Measurements from ENCODE around the gene UBR7.
"Not testable (repeated sequence)": the region's sequence is repeated elsewhere in the genome, so short reads cannot be mapped to it uniquely, and the experiment has no call there.

UBR7 gene, protein sequence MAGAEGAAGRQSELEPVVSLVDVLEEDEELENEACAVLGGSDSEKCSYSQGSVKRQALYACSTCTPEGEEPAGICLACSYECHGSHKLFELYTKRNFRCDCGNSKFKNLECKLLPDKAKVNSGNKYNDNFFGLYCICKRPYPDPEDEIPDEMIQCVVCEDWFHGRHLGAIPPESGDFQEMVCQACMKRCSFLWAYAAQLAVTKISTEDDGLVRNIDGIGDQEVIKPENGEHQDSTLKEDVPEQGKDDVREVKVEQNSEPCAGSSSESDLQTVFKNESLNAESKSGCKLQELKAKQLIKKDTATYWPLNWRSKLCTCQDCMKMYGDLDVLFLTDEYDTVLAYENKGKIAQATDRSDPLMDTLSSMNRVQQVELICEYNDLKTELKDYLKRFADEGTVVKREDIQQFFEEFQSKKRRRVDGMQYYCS

DNA sequence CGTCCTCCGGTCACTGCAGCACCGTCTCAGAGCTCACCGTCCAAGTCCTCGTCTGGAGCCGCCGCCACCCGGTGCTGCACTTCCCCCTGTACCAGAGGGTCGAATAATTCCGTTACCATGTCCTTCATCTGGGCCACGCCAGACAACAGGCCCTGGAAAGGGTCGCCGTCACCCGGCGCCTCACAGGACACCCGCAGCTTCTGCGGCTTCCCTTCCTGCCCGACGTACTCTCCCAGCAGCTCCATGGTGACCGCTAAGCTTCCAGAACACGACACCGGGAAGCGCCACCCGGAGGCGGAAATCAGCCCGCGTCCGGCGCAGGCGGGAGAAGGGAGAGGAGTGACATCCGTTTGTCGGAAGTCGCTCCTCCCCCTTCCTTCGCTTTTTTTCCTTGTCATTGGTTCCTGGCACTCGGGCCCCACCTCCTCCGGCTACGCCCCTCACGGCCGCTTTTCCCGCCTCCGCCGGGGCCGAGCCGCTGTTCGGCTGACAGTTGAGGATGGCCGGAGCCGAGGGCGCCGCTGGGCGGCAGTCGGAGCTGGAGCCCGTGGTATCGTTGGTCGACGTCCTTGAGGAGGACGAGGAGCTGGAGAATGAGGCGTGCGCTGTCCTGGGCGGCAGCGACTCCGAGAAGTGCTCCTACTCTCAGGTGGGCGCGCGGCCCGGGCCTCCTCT lies at the start of gene UBR7, which contains the start of gene GON7:
Gene UBR7 (plus strand): TSS at position 464 of the 675 bp plus-strand sequence. CDS start 36 bp downstream, at position 500.
Gene GON7 (minus strand): TSS at position 273 of the 675 bp plus-strand sequence. CDS start 28 bp downstream, at position 245.
- DNase-seq (ENCODE audit: low spot score): peak; percentile 98

DNA sequence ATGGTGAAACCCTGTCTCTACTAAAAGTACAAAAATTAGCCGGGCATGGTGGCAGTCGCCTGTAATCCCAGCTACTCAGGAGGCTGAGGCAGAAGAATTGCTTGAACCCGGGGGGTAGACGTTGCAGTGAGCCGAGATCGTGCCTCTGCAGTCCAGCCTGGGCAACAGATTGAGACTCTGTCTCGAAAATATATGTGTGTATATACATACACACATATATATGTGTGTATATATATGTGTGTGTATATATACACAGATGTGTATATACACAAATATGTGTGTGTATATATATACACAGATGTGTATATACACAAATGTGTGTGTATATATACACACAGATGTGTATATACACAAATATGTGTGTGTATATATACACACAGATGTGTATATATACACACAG lies 48.7 kb upstream of the UBR7 start:
- DNase-seq (ENCODE audit: low spot score): not testable (repeated sequence)

DNA sequence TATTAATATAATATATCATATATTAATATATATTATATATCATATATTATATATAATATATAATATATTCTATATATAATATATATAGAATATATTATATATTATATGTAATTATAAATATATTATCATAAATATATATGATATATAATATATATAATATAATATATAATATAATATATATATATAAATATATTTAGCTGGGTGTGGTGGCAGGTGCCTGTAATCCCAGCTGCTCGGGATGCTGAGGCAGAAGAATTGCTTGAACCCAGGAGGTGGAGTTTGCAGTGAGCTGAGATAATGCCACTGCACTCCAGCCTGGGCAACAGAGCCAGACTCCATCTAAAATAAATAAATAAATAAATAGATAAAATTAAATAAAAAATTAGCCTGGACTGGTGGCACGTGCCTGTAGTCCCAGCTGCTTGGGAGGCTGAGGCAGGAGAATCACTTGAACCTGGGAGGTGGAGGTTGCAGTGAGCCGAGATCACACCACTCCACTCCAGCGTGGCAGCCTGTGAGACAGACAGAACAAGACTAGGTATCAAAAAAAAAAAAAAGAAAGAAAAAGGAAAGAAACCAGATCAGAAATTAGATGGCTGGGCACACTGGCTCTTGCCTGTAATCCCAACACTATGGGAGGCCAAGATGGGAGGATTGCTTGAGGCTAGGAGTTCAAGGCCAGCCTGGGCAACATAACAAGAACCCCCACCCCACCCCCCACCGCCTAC lies 47.3 kb upstream of the UBR7 start:
- not testable (repeated sequence) for DNase-seq (ENCODE audit: low spot score)

DNA sequence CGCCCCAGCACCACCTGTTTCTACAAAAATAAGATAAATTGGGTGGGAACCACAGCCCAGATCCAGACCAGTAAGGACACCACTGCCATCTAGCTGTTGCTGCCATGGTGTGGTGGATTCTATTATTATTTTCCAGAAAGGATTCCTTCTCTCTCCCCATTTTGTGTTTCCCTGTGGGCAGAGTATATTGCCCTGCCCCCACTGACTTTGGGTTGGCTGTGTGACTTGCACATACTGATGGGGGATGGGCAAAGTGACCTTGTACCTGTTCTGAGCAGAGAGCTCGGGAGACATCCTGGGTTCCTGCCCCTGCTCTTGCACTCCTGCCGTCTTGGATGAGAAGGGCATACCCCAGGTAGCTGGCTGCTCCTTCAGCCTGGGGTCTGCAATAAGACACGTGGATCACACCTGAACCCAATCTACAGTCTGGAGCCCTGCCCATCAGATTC lies 46.7 kb upstream of the UBR7 start:
- peak; percentile 43 for DNase-seq (ENCODE audit: low spot score)

DNA sequence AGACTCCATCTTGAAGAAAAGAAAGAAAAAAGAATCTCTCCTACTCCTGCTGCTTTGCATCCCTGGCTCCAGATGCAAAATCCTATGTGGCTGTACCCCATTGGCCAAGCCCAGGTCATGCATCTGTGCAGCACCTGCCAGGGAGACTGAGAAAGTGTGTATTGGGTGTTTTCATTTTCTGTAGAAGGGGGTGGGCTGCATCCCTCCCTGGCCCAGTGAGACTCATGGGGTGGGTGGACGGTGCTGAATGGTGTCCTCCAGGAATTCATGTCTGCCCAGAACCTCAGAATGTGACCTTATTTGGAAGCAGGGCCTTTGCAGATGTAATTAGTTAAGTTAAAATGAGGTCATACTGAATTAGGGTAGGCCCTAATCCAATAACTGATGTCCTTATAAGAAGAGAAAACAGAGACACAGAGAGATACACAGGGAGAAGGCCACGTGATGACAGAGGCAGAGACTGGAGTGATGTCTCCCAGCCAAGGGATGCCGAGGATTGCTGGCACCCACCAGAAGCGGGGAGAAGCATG lies 45.6 kb upstream of the UBR7 start:
- DNase-seq (ENCODE audit: low spot score): no peak

DNA sequence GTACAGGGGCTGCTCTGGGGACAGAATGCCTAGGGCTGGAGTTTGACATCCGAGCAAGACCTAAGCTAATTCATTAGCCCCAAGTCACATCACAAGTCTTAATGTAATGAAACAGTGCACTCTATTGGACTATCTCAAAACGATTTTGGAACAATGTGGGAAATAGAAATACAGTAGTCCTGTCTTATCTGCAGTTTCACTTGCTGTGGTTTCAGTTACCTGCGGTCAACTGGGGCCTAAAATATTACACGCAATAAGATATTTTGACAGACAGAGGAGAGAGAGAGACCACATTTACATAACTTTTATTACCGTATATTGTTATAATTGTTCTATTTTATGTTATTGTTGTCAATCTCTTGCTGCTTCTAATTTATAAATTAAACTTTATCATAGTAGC lies 43.5 kb upstream of the UBR7 start:
- no peak for DNase-seq (ENCODE audit: low spot score)

DNA sequence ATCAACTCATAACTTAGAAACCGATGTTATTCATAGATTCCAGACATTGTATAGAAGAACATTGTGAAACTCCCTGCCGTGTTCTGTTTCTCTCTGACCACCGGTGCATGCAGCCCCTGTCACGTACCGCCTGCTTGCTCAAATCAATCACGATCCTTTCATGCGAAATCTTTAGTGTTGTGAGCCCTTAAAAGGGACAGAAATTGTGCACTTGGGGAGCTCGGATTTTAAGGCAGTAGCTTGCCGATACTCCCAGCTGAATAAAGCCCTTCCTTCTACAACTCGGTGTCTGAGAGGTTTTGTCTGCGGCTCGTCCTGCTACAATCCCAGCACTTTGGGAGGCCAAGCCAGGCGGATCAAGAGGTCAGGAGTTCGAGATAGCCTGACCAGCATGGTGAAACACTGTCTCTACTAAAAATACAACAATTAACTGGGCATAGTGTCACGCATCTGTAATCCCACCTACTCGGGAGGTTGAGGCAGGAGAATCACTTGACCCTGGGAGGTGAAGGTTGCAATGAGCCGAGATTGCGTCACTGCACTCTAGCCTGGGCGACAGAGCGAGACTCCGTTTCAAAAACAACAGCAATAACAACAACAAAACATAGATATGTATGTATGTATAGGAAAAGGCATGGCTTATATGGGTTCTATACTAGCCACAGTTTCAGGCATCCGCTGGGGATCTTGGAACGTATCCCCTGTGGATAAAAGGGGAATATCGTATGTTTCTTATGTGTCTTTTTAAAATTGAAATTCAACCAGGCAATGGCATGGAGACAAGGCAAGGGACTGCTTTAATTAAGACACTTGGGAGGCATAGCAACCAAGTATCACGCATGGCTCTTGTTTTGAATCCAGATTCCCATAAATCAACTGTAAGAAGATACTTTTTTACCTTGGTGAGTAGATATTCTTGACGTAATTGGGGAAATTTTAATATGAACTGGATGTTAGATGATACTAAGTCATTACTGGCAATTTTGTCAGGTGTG lies 41.5 kb upstream of the UBR7 start:
- peak; percentile 72 for DNase-seq (ENCODE audit: low spot score)

DNA sequence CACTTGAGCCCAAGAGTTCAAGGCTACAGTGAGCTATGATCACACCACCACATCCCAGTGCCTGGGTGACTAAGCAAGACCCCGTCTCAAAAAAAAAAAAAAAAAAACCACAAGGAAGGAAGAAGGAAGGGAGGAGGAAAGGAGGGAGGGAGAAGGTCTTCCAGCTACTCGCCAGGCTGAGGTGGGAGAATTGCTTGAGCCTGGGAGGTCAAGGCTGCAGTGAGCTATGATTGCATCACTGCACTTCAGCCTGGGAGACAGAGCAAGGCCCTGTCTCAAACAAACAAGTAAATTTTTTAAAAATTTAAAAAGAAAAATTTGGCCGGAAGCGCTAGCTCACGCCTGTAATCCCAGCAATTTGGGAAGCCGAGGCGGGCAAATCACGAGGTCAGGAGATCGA lies 38.4 kb upstream of the UBR7 start:
- peak; percentile 21 for DNase-seq (ENCODE audit: low spot score)

DNA sequence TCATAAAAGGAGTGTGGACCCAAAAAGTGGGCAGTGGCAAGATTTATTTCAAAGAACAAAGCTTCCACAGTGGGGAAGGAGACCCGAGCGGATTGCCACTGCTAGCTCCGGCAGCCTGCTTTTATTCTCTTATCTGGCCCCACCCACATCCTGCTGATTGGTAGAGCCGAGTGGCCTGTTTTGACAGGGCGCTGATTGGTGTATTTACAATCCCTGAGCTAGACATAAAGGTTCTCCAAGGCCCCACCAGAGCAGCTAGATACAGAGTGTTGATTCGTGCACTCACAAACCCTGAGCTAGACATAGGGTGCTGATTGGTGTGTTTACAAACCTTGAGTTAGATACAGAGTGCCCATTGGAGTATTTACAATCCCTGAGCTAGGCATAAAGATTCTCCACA lies 37.4 kb upstream of the UBR7 start:
- not testable (repeated sequence) for DNase-seq (ENCODE audit: low spot score)

DNA sequence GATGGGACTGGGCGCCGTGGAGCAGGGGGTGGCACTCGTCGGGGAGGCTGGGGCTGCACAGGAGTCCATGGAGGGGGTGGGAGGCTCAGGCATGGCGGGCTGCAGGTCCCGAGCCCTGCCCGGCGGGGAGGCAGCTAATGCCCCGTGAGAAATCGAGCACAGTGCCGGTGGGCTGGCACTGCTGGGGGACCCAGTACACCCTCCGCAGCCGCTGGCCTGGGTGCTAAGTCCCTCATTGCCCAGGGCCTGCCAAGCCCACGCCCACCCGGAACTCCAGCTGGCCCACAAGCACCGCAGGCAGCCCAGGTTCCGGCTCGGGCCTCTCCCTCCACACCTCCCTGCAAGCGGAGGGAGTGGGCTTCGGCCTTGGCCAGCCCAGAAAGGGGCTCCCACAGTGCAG lies 36.9 kb upstream of the UBR7 start:
- not testable (repeated sequence) for DNase-seq (ENCODE audit: low spot score)

DNA sequence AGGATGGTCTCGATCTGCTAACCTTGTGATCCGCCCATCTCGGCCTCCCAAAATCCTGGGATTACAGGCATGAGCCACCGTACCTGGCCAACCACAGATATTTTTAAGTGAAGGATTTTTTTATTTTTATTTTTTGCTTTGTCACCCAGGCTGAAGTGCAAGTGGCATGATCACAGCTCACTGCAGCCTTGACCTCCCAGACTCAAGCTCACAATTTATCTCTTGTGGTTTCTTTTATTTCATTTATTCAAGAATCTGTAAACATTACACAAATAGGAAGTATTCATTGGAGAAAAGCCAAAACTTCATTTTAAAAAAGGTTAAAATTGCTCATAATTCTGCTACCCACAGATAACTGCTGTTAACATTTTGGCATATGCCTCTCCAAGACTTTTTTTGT lies 35.7 kb upstream of the UBR7 start:
- DNase-seq (ENCODE audit: low spot score): no peak

DNA sequence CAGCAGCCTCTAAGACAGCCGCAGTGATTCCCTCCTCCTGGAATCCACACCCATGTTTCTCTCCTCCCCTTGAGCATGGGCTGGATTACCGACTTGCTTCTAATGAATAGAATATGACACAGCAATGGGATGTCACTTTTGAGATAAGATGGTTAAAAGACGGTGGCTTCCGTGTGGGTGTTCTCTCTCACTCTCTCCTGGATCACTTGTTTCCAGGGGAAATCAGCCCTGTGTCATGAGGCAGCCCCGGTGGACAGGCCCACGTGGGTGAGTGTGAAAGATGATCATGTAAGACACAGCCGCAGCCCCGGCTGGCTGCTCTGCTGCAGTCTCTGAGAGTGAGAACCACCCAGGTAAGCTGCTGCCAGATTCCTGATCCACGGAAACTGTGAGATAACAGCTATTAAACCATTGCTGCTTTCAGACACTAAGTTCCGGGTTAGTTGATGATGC lies 33.1 kb upstream of the UBR7 start:
- DNase-seq (ENCODE audit: low spot score): peak; percentile 50

DNA sequence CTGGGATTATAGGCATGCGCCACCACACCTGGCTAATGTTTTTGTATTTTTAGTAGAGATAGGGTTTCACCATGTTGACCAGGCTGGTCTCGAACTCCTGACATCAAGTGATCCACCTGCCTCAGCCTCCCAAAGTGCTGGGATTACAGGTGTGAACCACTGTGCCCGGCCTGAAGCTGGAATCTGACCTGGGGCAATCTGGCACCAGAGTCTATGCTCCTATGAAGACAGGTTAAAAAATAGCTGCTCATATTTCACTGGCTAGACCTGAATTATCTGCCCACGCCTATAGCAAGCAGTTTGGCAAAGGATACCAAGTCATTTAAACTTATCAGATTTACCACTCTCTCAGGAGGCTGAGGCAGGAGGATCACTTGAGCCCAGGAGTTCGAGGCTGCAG lies 32.3 kb upstream of the UBR7 start:
- not testable (repeated sequence) for DNase-seq (ENCODE audit: low spot score)

DNA sequence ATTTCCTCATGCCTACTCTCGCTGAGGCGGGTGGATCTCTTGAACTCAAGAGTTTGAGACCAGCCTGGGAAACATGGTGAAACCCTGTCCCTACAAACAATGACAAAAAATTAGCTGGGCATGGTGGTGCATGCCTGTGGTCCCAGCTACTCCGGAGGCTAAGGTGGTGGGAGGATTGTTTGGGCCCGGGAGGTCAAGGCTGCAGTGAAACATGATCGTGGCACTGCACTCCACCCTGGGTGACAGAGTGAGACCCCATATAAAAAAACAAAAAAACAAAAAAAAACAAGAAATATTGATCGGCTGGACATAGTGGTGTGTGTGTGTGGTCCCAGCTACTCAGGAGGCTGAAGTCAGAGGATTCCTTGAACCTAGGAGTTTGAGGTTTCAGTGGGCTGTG lies 31.6 kb upstream of the UBR7 start:
- DNase-seq (ENCODE audit: low spot score): no peak

DNA sequence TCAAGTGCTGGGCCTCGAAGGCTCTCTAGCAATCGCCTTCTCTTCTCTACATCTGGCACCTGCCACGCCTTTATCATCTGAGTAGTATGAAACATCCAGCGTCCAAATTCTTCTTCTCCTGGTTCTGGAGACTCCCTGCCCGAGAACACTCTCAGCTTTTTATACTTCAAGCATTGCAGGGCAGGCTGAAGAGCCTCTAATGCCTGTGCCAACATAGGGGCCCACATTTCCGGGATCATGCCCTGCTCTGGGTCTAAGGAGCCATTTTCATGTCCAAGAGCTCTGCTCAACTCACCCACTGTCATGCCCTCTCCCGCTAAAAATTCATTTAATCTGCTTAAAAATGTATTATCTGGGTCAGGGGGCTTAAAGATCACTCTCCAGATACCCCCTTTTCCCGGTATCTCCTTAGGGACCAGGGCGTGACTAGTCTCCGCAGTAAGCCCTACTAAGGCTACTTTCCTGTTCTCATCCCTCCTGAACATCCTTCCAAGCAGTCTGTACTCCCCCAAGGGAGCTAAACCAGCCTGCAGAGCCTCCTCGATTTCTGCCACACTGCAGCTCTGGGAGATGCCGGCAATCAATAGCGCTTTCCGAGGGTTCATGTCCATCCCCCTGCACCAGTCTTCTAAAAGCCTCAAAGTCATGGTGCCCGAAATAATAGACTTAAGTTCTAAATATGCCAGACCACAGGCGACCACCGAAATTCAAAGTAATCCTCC lies 23.3 kb upstream of the UBR7 start:
- peak; percentile 8 for DNase-seq (ENCODE audit: low spot score)

DNA sequence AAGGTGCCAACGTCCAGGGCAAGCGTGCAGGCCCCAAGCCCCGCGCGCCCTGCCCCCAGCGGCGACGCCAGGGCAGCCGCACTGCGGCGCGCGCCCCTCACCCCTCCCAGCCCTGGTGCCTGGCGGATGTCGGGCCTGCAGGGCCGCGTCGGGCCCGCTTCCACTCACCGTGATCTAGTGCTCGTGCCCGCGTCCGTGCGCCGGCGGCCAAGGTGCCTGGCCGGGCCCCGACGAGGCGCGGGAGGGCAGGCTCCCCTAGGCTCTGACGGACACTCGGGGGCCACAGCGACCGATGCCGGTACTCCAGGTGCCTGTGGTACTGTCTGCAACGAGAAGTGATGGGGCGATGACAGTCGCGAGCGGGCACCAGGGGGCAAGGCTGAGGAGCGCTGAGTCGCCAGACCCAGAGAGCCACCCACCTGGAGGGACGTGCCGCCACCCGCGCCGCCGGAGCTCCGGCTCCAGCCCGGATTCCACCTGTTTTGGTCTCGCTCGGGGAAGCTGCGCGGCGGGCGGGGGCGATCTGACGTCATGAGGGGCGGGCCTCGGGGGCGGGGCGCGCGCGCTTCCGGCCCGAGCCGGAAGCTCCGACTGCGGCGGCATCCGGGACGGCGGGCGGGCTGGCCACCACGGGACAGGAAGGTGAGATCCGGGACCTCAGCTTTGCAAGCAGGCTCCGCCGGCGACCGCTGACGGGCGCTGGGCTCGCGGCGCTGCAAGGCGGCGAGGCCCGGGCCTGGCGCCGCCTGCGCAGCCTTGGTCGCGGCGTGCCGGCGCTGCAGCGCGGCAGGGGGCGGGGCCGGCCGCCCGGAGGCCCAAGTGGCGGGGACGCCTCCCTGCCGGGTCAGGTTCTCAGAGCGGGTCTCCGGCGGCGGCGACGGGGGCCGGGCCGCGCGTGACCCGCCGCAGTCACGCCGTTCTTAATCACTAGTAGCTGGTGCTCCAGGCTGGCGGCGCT lies 22.4 kb upstream of the UBR7 start, which contains the start of the genes LYSET and MOAP1:
Gene LYSET (plus strand): TSS at position 927 of the 958 bp plus-strand sequence. CDS start 89 bp downstream, outside the sequence.
Gene MOAP1 (minus strand): TSS at position 507 of the 958 bp plus-strand sequence. CDS start 655 bp downstream, outside the sequence.
- peak; percentile 93 for DNase-seq (ENCODE audit: low spot score)

DNA sequence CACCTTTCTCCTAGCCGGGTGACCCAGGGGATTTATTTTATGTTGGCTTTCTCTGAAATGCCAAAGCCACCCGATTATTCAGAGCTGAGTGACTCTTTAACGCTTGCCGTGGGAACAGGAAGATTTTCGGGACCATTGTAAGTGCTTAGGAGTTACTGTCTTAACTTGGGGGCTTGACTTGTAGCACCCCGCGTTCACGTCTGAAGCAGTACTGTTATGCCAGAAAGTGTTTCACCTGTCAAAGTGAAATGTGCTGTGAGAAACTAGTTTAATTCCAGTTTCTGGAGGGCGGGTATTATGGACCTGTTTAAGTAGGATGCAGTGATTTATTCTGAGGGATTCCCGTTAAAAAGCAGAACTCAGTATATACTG lies 21.7 kb upstream of the UBR7 start:
- DNase-seq (ENCODE audit: low spot score): no peak

DNA sequence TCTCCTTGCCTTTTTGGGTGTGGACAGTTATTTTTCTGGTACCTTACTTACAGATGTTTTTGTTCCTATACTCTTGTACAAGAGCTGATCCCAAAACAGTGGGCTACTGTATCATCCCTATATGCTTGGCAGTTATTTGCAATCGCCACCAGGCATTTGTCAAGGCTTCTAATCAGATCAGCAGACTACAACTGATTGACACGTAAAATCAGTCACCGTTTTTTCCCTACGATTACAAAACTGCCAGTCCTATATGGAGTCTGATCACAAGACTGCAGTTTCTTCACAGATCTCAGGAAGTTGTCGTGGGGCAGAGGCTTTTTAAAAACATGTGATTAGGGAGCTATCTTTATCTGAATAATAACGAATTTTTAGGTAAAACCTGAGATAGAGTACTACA lies 20.6 kb upstream of the UBR7 start:
- DNase-seq (ENCODE audit: low spot score): no peak

DNA sequence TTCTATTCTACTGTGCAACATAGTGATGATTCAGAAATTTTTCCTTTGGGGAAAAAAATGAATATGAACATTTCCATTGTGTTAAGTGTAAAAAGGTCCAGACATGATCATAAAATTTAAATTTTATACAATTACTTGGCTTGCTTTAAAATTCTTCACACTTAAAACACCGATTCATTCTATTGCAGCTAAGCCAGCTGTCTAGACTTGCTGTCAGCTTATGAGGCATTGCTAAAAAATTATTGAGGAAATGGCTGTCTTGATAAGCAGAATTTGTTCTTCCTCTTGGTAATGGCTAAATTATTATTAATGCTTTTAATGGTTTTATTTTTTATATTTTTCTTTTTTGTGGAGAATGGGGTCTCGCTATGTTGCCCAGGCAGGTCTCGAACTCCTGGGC lies 20.1 kb upstream of the UBR7 start:
- DNase-seq (ENCODE audit: low spot score): no peak

All from kidney tubule cell (primary cell).